ENCODE measurements around the gene PCDH19.

Gene PCDH19

DNA sequence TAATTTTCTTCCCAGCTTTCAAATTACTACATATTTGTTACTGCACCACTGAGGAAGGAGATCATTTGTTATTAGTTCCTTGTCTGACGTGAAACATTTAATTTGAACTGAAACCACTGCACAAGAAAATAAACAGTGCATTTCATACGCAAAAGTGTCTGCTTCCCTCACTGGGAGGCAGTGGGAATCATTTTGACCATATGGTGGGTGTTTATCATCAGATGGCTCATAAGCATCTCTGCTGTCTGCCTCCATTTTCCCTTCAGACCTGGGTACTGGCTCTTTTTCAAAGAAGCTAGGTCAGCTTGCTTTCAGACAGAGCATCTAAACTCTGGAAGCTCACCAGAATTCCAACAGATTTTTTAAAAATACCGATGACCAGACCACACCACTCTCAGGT is 135.2 kb downstream of the PCDH19 start:
- Histone ChIP-seq H3K9ac (ENCODE audit: low read depth, low read length) (no peak overlapping the region), H3K4me3 (ENCODE audit: low read depth, low read length) (no peak overlapping the region), H3K4me1 (ENCODE audit: control insufficient read depth, insufficient read depth, low read length) (no peaks in the 10 kb centered on the region), H3K36me3 (ENCODE audit: control insufficient read depth, insufficient read depth, low read length) (no peaks in the 10 kb centered on the region), H3K27me3 (ENCODE audit: control insufficient read depth, insufficient read depth, low read length) (no peaks in the 10 kb centered on the region), H3K9me3 (ENCODE audit: control insufficient read depth, insufficient read depth, low read length) (no peaks in the 10 kb centered on the region)

DNA sequence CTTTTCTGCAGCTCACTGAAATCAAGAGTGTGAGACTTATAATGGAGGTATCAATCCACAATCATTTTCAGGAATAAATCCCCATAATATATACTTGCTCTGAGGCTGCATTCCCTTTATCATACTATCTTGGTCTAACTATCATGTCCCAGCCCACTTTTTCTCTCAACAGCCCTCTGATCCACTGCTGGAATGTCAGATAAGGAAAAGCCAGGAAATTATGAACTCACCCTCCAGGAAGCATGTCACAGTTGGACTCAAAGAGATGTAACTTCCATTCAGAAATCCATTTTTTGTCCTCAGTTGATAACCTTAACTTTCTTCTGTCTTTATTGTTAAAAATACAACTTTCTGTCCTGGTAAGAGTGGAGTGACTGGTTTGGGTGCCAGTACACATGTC is 144.9 kb downstream of the PCDH19 start:
- Histone ChIP-seq H3K4me1 (ENCODE audit: control insufficient read depth, insufficient read depth, low read length) (no peaks in the 10 kb centered on the region), H3K27me3 (ENCODE audit: control insufficient read depth, insufficient read depth, low read length) (no peaks in the 10 kb centered on the region), H3K4me3 (ENCODE audit: low read depth, low read length) (no peak overlapping the region), H3K9me3 (ENCODE audit: control insufficient read depth, insufficient read depth, low read length) (no peaks in the 10 kb centered on the region), H3K36me3 (ENCODE audit: control insufficient read depth, insufficient read depth, low read length) (no peaks in the 10 kb centered on the region), H3K9ac (ENCODE audit: low read depth, low read length) (no peak overlapping the region)

DNA sequence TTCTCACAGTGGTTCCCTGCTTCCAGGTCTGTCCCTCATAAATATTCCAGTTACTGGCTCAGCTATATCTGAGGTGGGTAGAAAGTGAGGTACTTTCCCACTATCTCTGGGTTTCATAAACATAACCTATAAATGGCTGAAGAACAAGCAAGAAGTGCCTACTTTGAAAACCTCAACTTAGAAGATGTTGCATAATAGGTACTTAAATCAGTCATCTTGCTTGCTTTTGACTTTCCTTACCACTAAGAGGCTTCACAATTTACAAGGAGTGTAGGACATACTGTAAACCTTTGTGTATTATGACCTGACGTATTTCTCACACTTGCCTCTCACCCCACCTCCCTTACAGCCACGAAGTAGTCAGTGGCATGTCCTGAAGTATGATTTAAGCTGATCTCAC is 145.9 kb downstream of the PCDH19 start:
- Histone ChIP-seq H3K4me3 (ENCODE audit: low read depth, low read length) (no peak overlapping the region), H3K27me3 (ENCODE audit: control insufficient read depth, insufficient read depth, low read length) (no peaks in the 10 kb centered on the region), H3K4me1 (ENCODE audit: control insufficient read depth, insufficient read depth, low read length) (no peaks in the 10 kb centered on the region), H3K9ac (ENCODE audit: low read depth, low read length) (no peak overlapping the region), H3K9me3 (ENCODE audit: control insufficient read depth, insufficient read depth, low read length) (no peaks in the 10 kb centered on the region), H3K36me3 (ENCODE audit: control insufficient read depth, insufficient read depth, low read length) (no peaks in the 10 kb centered on the region)

DNA sequence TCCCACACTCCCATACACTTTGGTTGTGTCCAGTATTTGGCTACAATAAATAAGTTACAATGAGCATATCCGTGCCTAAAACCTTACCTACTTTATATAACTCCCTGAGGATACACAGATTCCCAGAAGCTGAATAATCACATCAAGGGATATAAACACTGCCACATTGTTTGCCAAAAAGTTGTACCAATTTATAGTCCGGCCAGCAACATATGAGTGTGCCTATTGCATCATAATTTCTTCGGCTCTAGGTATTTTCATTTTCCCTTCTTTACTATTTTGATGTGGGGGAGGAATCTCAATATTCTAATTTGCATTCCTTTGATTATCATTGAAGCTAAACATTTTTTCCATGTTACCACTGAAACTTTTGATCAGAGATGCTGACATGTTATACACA is 146.4 kb downstream of the PCDH19 start:
- Histone ChIP-seq H3K4me1 (ENCODE audit: control insufficient read depth, insufficient read depth, low read length) (no peaks in the 10 kb centered on the region), H3K27me3 (ENCODE audit: control insufficient read depth, insufficient read depth, low read length) (no peaks in the 10 kb centered on the region), H3K4me3 (ENCODE audit: low read depth, low read length) (no peak overlapping the region), H3K9ac (ENCODE audit: low read depth, low read length) (no peak overlapping the region), H3K36me3 (ENCODE audit: control insufficient read depth, insufficient read depth, low read length) (no peaks in the 10 kb centered on the region), H3K9me3 (ENCODE audit: control insufficient read depth, insufficient read depth, low read length) (no peaks in the 10 kb centered on the region)

DNA sequence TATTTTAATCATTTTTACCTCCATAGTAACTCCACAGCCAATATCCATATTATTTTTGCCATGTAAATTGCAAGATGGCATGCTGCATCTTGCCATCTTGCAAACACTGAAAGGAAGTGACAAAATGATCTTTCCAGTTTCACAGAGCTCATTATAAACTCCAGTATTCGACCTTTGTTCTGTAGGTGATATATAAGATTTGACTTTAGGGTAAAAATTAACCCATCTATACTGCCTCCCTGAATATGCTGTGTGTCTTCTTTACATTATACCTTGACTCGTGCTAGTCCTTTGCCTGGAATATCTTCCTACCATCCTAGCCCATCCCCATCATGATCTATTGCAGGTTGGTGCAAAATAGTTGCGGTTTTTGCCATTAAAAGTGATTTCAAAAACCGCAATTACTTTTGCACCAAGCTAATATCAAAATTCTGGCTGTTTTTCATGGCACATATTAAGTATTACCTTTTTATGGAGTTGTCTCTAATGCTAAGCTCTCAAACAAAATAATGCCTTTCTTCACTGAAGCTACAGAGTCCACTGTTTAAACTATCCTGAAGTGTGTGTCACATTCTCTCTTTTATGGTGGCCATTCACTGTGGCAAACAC is 161.1 kb downstream of the PCDH19 start:
- no peaks in the 10 kb centered on the region for H3K27me3 ChIP-seq (ENCODE audit: control insufficient read depth, insufficient read depth, low read length)
- no peaks in the 10 kb centered on the region for H3K9me3 ChIP-seq (ENCODE audit: control insufficient read depth, insufficient read depth, low read length)
- no peaks in the 10 kb centered on the region for H3K36me3 ChIP-seq (ENCODE audit: control insufficient read depth, insufficient read depth, low read length)
- no peak overlapping the region for H3K9ac ChIP-seq (ENCODE audit: low read depth, low read length)
- no peak overlapping the region for H3K4me3 ChIP-seq (ENCODE audit: low read depth, low read length)
- no peaks in the 10 kb centered on the region for H3K4me1 ChIP-seq (ENCODE audit: control insufficient read depth, insufficient read depth, low read length)

DNA sequence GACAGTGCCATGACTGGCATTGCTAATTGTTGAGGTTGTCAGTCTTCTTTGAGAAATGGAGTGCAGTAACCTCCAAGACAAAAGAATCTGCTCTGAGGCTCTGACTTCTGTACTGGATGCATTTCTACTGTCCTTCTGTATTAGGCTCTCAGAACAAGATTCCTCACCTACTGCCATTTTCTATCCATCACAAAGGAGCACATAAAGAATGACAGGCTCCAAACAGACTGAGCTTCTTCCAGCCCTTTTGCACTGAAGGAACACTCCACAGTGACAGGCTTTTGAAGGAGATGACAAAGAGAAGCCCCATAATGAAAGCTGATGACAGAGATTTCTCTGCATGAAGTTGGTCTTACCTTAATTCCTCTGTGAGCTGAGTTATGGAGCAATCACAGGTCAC is 162.2 kb downstream of the PCDH19 start:
- Histone ChIP-seq H3K27me3 (ENCODE audit: control insufficient read depth, insufficient read depth, low read length) (no peaks in the 10 kb centered on the region), H3K4me1 (ENCODE audit: control insufficient read depth, insufficient read depth, low read length) (no peaks in the 10 kb centered on the region), H3K4me3 (ENCODE audit: low read depth, low read length) (no peak overlapping the region), H3K36me3 (ENCODE audit: control insufficient read depth, insufficient read depth, low read length) (no peaks in the 10 kb centered on the region), H3K9me3 (ENCODE audit: control insufficient read depth, insufficient read depth, low read length) (no peaks in the 10 kb centered on the region), H3K9ac (ENCODE audit: low read depth, low read length) (no peak overlapping the region)

DNA sequence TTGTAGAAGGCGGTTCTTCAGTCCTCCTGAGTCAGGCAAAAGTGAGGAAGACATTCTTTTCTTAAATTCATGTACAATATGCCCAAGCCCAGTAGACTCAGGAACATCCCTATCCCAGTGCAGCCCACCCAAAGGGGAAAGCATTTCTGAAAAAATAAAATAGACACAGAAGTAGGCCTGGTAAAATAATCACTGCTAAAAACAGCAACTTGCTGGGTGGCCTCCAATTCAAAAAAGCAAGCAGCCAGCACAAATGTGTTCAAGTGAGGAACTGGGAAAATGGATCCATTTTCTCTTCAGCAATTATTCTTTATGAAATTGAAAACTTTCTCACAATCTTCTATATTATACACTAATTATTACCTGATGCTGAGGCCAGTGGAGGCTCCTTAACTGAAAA is 165.4 kb downstream of the PCDH19 start:
- Histone ChIP-seq H3K9me3 (ENCODE audit: control insufficient read depth, insufficient read depth, low read length) (no peaks in the 10 kb centered on the region), H3K4me1 (ENCODE audit: control insufficient read depth, insufficient read depth, low read length) (no peaks in the 10 kb centered on the region), H3K4me3 (ENCODE audit: low read depth, low read length) (no peak overlapping the region), H3K27me3 (ENCODE audit: control insufficient read depth, insufficient read depth, low read length) (no peaks in the 10 kb centered on the region), H3K9ac (ENCODE audit: low read depth, low read length) (no peak overlapping the region), H3K36me3 (ENCODE audit: control insufficient read depth, insufficient read depth, low read length) (no peaks in the 10 kb centered on the region)

All from iPS-15b (cell line).